Ecto neural progenitor cell (in vitro differentiated cells): Measurements from ENCODE around the gene ABRAXAS1.

ENCODE experiments used
- DNase-seq: peaks from one replicate; pipeline ENCODE4 v3.0.0-alpha.2; 2018; ENCODE audit warnings: low spot score

Gene ABRAXAS1

GRCh38 chr4:83454686-83455085 is 30.2 kb downstream of the ABRAXAS1 start:
- no peak for DNase-seq

- DNase-seq: no peak
Measured at GRCh38 chr4:83449009-83449408, 35.9 kb downstream of the ABRAXAS1 start.

- DNase-seq: no peak
Measured at GRCh38 chr4:83440899-83441298, 44.0 kb downstream of the ABRAXAS1 start.

- DNase-seq: no peak
Measured at GRCh38 chr4:83440148-83440814, 44.6 kb downstream of the ABRAXAS1 start.

- no peak for DNase-seq
Measured at GRCh38 chr4:83438719-83439118, 46.2 kb downstream of the ABRAXAS1 start.

- DNase-seq: no peak
Measured at GRCh38 chr4:83436680-83437079, 48.2 kb downstream of the ABRAXAS1 start.

- DNase-seq: no peak
Measured at GRCh38 chr4:83431200-83431599, 53.7 kb downstream of the ABRAXAS1 start.

GRCh38 chr4:83418211-83418610 is 66.7 kb downstream of the ABRAXAS1 start:
- DNase-seq: no peak

- no peak for DNase-seq
Measured at GRCh38 chr4:83417566-83417965, 67.3 kb downstream of the ABRAXAS1 start.

- no peak for DNase-seq
Measured at GRCh38 chr4:83413676-83414075, 71.2 kb downstream of the ABRAXAS1 start.
